WTC11 (cell line): ENCODE measurements around the gene EVI5L. TPM values are rescaled to one million over a fixed set of nuclear protein-coding genes. Genes with fewer than 3 reads are reported as not detected.
"Not testable (repeated sequence)": the region's sequence is repeated elsewhere in the genome, so short reads cannot be mapped to it uniquely, and the experiment has no call there.

ENCODE experiments used
- ATAC-seq: fragments of 200-7000 bp; cut with Tn5 transposase; 2 replicates; pipeline ENCODE4 v1.10.0; 2021; ENCODE audit warnings: mild to moderate bottlenecking, moderate library complexity
- CTCF ChIA-PET: fragments of 300-600 bp; sonication (Branson Sonifier 250); formaldehyde crosslinking; loops from one replicate; lab custom pipeline; 2021; ENCODE audit warnings: antibody characterized with exemption; lab: Charles Lee
- POLR2A ChIA-PET: fragments of 350-600 bp; sonication (Branson Sonifier 250); formaldehyde crosslinking; loops from one replicate; lab custom pipeline; 2021; ENCODE audit warnings: antibody characterized with exemption; lab: Charles Lee
- DNase-seq: peaks from one replicate; pipeline ENCODE4 v3.0.0; 2021; ENCODE audit warnings: low spot score
- H3K27ac Mint-ChIP-seq: 2 replicates; pipeline ENCODE4 v1.8.0; 2021; ENCODE audit warnings: mixed read lengths
- H3K27me3 Mint-ChIP-seq: 2 replicates; pipeline ENCODE4 v1.8.0; 2021; ENCODE audit warnings: low read depth, mild to moderate bottlenecking, moderate library complexity, mixed read lengths
- H3K36me3 Mint-ChIP-seq: 2 replicates; pipeline ENCODE4 v1.8.0; 2021; ENCODE audit warnings: mixed read lengths
- H3K4me1 Mint-ChIP-seq: 2 replicates; pipeline ENCODE4 v1.8.0; 2022; ENCODE audit warnings: mixed read lengths
- H3K4me3 Mint-ChIP-seq: 2 replicates; pipeline ENCODE4 v1.8.0; 2021; ENCODE audit warnings: mild to moderate bottlenecking, moderate library complexity, mixed read lengths
- H3K9me3 Mint-ChIP-seq: 2 replicates; pipeline ENCODE4 v1.8.0; 2021; ENCODE audit warnings: mixed read lengths
- CBFB ChIP-seq: sonication (generic); formaldehyde crosslinking; IDR thresholded peaks from 2 replicates; pipeline ENCODE4 v1.8.1; 2022; ENCODE audit warnings: mild to moderate bottlenecking, low read depth, missing genetic modification reagents
- ELF4 ChIP-seq: sonication (generic); formaldehyde crosslinking; IDR thresholded peaks from 2 replicates; pipeline ENCODE4 v1.8.1; 2022; ENCODE audit warnings: low read depth, mild to moderate bottlenecking, moderate library complexity, missing genetic modification reagents
- FOXP1 ChIP-seq: sonication (generic); formaldehyde crosslinking; IDR thresholded peaks from 2 replicates; pipeline ENCODE4 v1.8.0; 2022; ENCODE audit warnings: missing genetic modification reagents, mild to moderate bottlenecking, moderate library complexity, borderline replicate concordance
- MXD4 ChIP-seq: fragments of 250-450 bp; sonication (Bioruptor Pico); IDR thresholded peaks from 2 replicates; pipeline ENCODE4 v1.8.0; 2021; ENCODE audit warnings: mild to moderate bottlenecking, moderate library complexity, borderline replicate concordance
- NR1H2 ChIP-seq: sonication (generic); formaldehyde crosslinking; IDR thresholded peaks from 2 replicates; pipeline ENCODE4 v1.9.0; 2021; ENCODE audit warnings: mild to moderate bottlenecking, moderate library complexity, missing genetic modification reagents
- SMAD4 ChIP-seq: sonication (generic); formaldehyde crosslinking; IDR thresholded peaks from 2 replicates; pipeline ENCODE4 v1.8.0; 2022; ENCODE audit warnings: mild to moderate bottlenecking, missing genetic modification reagents
- TEAD1 ChIP-seq: sonication (generic); formaldehyde crosslinking; IDR thresholded peaks from 2 replicates; pipeline ENCODE4 v1.8.0; 2022; ENCODE audit warnings: mild to moderate bottlenecking, missing genetic modification reagents
- TEAD4 ChIP-seq: sonication (generic); formaldehyde crosslinking; IDR thresholded peaks from 2 replicates; pipeline ENCODE4 v1.8.0; 2022; ENCODE audit warnings: mild to moderate bottlenecking, missing genetic modification reagents
- ZNF121 ChIP-seq: sonication (generic); formaldehyde crosslinking; IDR thresholded peaks from 2 replicates; pipeline ENCODE4 v1.8.0; 2023; ENCODE audit warnings: missing genetic modification reagents
- ZNF317 ChIP-seq: sonication (generic); formaldehyde crosslinking; IDR thresholded peaks from 2 replicates; pipeline ENCODE4 v1.8.1; 2023; ENCODE audit warnings: low read depth, mild to moderate bottlenecking, moderate library complexity, missing genetic modification reagents, borderline replicate concordance
- total RNA-seq: library from RNA; stranded (reverse); gene quantifications from 3 replicates; pipeline ENCODE4 v1.2.3, GENCODE V29; 2021
- TF ChIP-seq, protein P1 (sequence below): fragments of 250-450 bp; sonication (Bioruptor Pico); IDR thresholded peaks from 2 replicates; pipeline ENCODE4 v1.9.0; 2021; ENCODE audit warnings: mild to moderate bottlenecking, borderline replicate concordance
- TF ChIP-seq, protein P2 (sequence below): sonication (generic); formaldehyde crosslinking; IDR thresholded peaks from 2 replicates; pipeline ENCODE4 v1.8.0; 2022; ENCODE audit warnings: mild to moderate bottlenecking, missing genetic modification reagents
- TF ChIP-seq, protein P3 (sequence below): sonication (generic); formaldehyde crosslinking; IDR thresholded peaks from 2 replicates; pipeline ENCODE4 v1.8.1; 2023; ENCODE audit warnings: mild to moderate bottlenecking, moderate library complexity, missing genetic modification reagents
- TF ChIP-seq, protein P4 (sequence below): fragments of 250-450 bp; sonication (Bioruptor Pico); IDR thresholded peaks from 2 replicates; pipeline ENCODE4 v2.1.2; 2022; ENCODE audit warnings: mild to moderate bottlenecking, moderate library complexity

EVI5L gene
- total RNA-seq, 1 experiment from 2014 or later: 10.5 TPM

DNA sequence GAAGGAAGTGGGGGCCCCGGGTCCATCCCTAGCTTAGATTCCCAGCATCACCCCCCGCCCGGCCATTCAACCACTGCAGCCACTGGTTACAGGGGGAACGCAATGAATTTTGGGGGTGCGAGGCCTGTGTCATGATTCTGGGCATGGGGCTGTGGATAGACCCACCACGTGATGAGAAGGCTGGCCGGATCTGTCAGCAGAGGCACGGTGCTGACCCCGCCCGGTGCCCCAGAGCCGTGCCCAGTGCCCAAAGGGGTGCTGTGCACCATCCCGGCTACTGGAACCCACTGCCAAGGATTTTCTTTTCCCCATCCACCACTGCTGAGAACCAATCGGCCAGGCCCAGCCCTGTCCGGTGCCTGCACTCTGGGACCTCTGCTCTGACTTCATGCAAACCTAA, 39.6 kb upstream of the EVI5L start (continued):
- TF ChIP-seq, protein P1, sequence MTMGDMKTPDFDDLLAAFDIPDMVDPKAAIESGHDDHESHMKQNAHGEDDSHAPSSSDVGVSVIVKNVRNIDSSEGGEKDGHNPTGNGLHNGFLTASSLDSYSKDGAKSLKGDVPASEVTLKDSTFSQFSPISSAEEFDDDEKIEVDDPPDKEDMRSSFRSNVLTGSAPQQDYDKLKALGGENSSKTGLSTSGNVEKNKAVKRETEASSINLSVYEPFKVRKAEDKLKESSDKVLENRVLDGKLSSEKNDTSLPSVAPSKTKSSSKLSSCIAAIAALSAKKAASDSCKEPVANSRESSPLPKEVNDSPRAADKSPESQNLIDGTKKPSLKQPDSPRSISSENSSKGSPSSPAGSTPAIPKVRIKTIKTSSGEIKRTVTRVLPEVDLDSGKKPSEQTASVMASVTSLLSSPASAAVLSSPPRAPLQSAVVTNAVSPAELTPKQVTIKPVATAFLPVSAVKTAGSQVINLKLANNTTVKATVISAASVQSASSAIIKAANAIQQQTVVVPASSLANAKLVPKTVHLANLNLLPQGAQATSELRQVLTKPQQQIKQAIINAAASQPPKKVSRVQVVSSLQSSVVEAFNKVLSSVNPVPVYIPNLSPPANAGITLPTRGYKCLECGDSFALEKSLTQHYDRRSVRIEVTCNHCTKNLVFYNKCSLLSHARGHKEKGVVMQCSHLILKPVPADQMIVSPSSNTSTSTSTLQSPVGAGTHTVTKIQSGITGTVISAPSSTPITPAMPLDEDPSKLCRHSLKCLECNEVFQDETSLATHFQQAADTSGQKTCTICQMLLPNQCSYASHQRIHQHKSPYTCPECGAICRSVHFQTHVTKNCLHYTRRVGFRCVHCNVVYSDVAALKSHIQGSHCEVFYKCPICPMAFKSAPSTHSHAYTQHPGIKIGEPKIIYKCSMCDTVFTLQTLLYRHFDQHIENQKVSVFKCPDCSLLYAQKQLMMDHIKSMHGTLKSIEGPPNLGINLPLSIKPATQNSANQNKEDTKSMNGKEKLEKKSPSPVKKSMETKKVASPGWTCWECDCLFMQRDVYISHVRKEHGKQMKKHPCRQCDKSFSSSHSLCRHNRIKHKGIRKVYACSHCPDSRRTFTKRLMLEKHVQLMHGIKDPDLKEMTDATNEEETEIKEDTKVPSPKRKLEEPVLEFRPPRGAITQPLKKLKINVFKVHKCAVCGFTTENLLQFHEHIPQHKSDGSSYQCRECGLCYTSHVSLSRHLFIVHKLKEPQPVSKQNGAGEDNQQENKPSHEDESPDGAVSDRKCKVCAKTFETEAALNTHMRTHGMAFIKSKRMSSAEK (CRISPR knock-in tag): no peak
- TF ChIP-seq TEAD1 (CRISPR knock-in tag) (no peak), SMAD4 (CRISPR knock-in tag) (no peak), FOXP1 (CRISPR knock-in tag) (no peak), NR1H2 (CRISPR knock-in tag) (no peak), ZNF121 (CRISPR knock-in tag) (no peak), ZNF317 (CRISPR knock-in tag) (no peak)
- TF ChIP-seq, protein P2, sequence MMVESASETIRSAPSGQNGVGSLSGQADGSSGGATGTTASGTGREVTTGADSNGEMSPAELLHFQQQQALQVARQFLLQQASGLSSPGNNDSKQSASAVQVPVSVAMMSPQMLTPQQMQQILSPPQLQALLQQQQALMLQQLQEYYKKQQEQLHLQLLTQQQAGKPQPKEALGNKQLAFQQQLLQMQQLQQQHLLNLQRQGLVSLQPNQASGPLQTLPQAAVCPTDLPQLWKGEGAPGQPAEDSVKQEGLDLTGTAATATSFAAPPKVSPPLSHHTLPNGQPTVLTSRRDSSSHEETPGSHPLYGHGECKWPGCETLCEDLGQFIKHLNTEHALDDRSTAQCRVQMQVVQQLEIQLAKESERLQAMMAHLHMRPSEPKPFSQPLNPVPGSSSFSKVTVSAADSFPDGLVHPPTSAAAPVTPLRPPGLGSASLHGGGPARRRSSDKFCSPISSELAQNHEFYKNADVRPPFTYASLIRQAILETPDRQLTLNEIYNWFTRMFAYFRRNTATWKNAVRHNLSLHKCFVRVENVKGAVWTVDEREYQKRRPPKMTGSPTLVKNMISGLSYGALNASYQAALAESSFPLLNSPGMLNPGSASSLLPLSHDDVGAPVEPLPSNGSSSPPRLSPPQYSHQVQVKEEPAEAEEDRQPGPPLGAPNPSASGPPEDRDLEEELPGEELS: no peak

DNA sequence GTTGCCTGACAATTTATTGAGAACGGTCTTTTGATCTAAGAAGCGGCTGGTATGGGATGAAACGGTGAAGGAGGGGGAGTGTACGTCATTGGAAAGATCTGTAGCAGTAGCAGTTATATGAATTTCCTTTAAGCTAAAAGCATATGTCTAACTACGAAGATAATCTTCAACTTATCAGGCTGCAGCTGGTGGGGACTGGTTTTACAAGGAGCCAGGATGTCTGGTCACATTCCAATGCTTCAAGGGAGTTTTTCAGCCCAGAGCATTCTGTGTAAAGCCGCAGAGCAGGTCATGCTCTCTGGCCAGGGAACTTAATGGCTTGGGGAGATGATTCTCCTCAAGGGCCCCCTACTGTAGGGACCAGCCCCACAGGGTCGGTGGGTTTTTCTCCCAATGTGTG, 37.7 kb upstream of the EVI5L start:
- H3K27ac Mint-ChIP-seq: 0 out of 2 replicates have a peak overlapping the region, but pooled peaks have one; percentile 47
- TF ChIP-seq, protein P3, sequence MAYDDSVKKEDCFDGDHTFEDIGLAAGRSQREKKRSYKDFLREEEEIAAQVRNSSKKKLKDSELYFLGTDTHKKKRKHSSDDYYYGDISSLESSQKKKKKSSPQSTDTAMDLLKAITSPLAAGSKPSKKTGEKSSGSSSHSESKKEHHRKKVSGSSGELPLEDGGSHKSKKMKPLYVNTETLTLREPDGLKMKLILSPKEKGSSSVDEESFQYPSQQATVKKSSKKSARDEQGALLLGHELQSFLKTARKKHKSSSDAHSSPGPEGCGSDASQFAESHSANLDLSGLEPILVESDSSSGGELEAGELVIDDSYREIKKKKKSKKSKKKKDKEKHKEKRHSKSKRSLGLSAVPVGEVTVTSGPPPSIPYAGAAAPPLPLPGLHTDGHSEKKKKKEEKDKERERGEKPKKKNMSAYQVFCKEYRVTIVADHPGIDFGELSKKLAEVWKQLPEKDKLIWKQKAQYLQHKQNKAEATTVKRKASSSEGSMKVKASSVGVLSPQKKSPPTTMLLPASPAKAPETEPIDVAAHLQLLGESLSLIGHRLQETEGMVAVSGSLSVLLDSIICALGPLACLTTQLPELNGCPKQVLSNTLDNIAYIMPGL: no peak
- TF ChIP-seq, protein P4, sequence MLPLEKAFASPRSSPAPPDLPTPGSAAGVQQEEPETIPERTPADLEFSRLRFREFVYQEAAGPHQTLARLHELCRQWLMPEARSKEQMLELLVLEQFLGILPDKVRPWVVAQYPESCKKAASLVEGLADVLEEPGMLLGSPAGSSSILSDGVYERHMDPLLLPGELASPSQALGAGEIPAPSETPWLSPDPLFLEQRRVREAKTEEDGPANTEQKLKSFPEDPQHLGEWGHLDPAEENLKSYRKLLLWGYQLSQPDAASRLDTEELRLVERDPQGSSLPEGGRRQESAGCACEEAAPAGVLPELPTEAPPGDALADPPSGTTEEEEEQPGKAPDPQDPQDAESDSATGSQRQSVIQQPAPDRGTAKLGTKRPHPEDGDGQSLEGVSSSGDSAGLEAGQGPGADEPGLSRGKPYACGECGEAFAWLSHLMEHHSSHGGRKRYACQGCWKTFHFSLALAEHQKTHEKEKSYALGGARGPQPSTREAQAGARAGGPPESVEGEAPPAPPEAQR (CRISPR knock-in tag): no peak
- TF ChIP-seq TEAD4 (no peak), TEAD1 (CRISPR knock-in tag) (no peak), ELF4 (CRISPR knock-in tag) (no peak), MXD4 (CRISPR knock-in tag) (no peak), CBFB (CRISPR knock-in tag) (no peak)
- TF ChIP-seq, protein P2: no peak
- H3K4me3 Mint-ChIP-seq: no peak overlapping the region

DNA sequence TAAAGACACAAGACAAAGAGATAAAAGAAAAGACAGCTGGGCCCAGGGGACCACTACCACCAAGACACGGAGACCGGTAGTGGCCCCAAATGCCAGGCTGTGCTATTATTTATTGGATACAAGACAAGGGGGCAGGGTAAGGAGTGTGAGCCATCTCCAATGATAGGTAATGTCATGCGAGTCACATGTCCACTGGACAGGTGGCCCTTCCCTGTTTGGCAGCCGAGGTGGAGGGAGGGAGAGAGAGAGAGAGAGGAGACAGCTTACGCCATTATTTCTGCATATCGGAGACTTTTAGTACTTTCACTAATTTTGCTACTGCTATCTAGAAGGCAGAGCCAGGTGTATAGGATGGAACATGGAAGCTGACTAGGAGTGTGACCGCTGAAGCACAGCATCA, 37.3 kb upstream of the EVI5L start:
- H3K36me3 Mint-ChIP-seq, DNase-seq, POLR2A ChIA-PET, H3K27ac Mint-ChIP-seq, H3K4me3 Mint-ChIP-seq, ATAC-seq: not testable (repeated sequence)
- CTCF ChIA-PET: interaction anchor here (1.3 to 1.6 kb wide), 2 partner anchors 39 to 225 kb away, joined by 4 read pairs; no protein-coding TSS in a partner anchor
- Mint-ChIP-seq H3K27me3 (peaks cover 39% of the 10 kb centered on the region), H3K9me3 (peaks cover 14% of the 10 kb centered on the region), H3K4me1 (peaks cover 12% of the 10 kb centered on the region)

More for the DNA sequence above, 37.7 kb upstream of the EVI5L start:
- H3K27me3 Mint-ChIP-seq: peaks cover 43% of the 10 kb centered on the region
- no peak for ATAC-seq
- ChIA-PET CTCF (interaction anchor here (1.3 to 1.6 kb wide), 2 partner anchors 39 to 224 kb away, joined by 4 read pairs; no protein-coding TSS in a partner anchor), POLR2A (no interaction called here)
- peaks cover 15% of the 10 kb centered on the region for H3K4me1 Mint-ChIP-seq
- no peaks in the 10 kb centered on the region for H3K36me3 Mint-ChIP-seq
- peaks cover 14% of the 10 kb centered on the region for H3K9me3 Mint-ChIP-seq
- DNase-seq: no peak
